Heart right ventricle (tissue), 16 donors: Measurements from ENCODE around the gene UTP15. TPM values are rescaled to one million over a fixed set of nuclear protein-coding genes. Genes with fewer than 3 reads are reported as not detected.

Source experiments
- ATAC-seq, 8 donors: fragments of 200-7000 bp; cut with Tn5 transposase; one replicate each; pipeline ENCODE4 v1.9.1; 2020; ENCODE audit warnings: mild to moderate bottlenecking in 8 of 8, moderate library complexity in 8 of 8, moderate number of reproducible peaks in 1 of 8
- DNase-seq, 2 donors: peaks; one replicate each; pipeline ENCODE4 v3.0.0-alpha.2; 2020
- H3K27ac ChIP-seq, 10 donors: fragments of 200-600 bp; sonication (generic) in 2 of 10; one replicate each; pipeline versions ENCODE4 v1.5.0 to v1.8.0; 2020 to 2022; ENCODE audit warnings: mild to moderate bottlenecking in 3 of 10
- H3K27me3 ChIP-seq, 7 donors: fragments of 200-600 bp; one replicate each; pipeline ENCODE4 v1.8.0; 2021 to 2022; ENCODE audit warnings: mild to moderate bottlenecking in 2 of 7
- H3K36me3 ChIP-seq, 9 donors: fragments of 200-600 bp; sonication (generic) in 1 of 9; one replicate each; pipeline versions ENCODE4 v1.5.0 to v1.8.0; 2020 to 2022; ENCODE audit warnings: mild to moderate bottlenecking in 2 of 9
- H3K4me1 ChIP-seq, 9 donors: fragments of 200-600 bp; sonication (generic) in 1 of 9; one replicate each; pipeline versions ENCODE4 v1.5.0 to v1.8.0; 2020 to 2022; ENCODE audit warnings: mild to moderate bottlenecking in 4 of 9
- H3K4me3 ChIP-seq, 10 donors: fragments of 200-600 bp; sonication (generic) in 2 of 10; one replicate each; pipeline versions ENCODE4 v1.5.0 to v1.8.0; 2020 to 2022; ENCODE audit warnings: mild to moderate bottlenecking in 7 of 10, moderate library complexity in 2 of 10
- H3K9me3 ChIP-seq, 11 donors: fragments of 200-600 bp in 10 of 11; sonication (generic) in 2 of 11; one replicate each; pipeline versions ENCODE4 v1.5.0 to v1.8.0; 2013 to 2022; ENCODE audit warnings: mild to moderate bottlenecking in 2 of 11, control low read depth in 1 of 11, moderate library complexity in 1 of 11
- WGBS, 2 donors: extraction: QIAGEN DNeasy Blood & Tissue Kit; methylation state at CpG; one replicate each; pipeline ENCODE4 v1.1.7; 2013; ENCODE audit warnings: inconsistent platforms in 1 of 2; 5-methylcytosine and 5-hydroxymethylcytosine counted together
- intact Hi-C, 10 donors: fragments of 100-400 bp; cut with DNase I; formaldehyde crosslinking; loops; one replicate each; pipeline versions ENCODE4 v1.11.1 to v1.14.2; 2022
- polyA plus RNA-seq, 2 donors: library from polyadenylated mRNA; stranded (reverse); fragments of 200-250 nt; gene quantifications; one replicate each; pipeline ENCODE4 v1.2.3, GENCODE V29; 2013
- total RNA-seq, 10 donors: library from RNA; stranded (reverse); fragmentation: NEBNext Ultra II Directional in 3 of 10; extraction: Animal tissue kit (Norgen Biotek cat#: 25700) in 3 of 10; gene quantifications; one replicate each; pipeline versions ENCODE4 v1.2.1 to v1.2.4, GENCODE V29; 2021 to 2023
- TF ChIP-seq, protein P1 (sequence below), 9 donors: fragments of 200-600 bp; sonication (generic) in 2 of 9; IDR thresholded peaks; one replicate each; pipeline versions ENCODE4 v1.5.0 to v1.8.0; 2021 to 2022; ENCODE audit warnings: antibody characterized with exemption in 9 of 9, mild to moderate bottlenecking in 5 of 9, moderate library complexity in 1 of 9
- donor health status: Arrhythmogenic right ventricular cardiomyopathy.
- donor health status: ischemic (EF 13 %, LVEDD 7.1; RV severe dilation, severe dysfunction).
- donor health status: healthy with polysubstance abuse.
- donor health status: DM: no; HTN: yes; CAD: no.
- donor health status: DM: no; HTN: no; CAD: no.
- donor health status: ischemic (EF 25% LVEDD 6.9; RV normal size, moderate dysfunction).
- donor health status: ischemic (EF 25% LVEDD 5.7; RV mildly dilated, moderate dysfunction).
- donor health status: healthy.
- donor health status: DM: yes; HTN: yes; CAD: no.
- donor health status: Ischemic cardiomyopathy.
- donor health status: ischemic (EF 35%, LVEDD 5.7; RV mildly dilated, moderate dysfunction).
- donor health status: nonischemic (EF 11% LVEDD 7.7; RV severe dilation, severe dysfunction).
- donor health status: DM: yes; HTN: yes; CAD: no.
- donor health status: PGD.
- donor health status: ischemic (EF 29% LVEDD 5.4; RV normal size, mild dysfunction).
- donor health status: nonischemic (EF 23%, LVEDD 6.1; RV moderate dilation, normal function).

UTP15 gene
- total and polyA plus RNA-seq, 12 donors, result 2.6 to 15.0 (median 10.2) TPM

DNA sequence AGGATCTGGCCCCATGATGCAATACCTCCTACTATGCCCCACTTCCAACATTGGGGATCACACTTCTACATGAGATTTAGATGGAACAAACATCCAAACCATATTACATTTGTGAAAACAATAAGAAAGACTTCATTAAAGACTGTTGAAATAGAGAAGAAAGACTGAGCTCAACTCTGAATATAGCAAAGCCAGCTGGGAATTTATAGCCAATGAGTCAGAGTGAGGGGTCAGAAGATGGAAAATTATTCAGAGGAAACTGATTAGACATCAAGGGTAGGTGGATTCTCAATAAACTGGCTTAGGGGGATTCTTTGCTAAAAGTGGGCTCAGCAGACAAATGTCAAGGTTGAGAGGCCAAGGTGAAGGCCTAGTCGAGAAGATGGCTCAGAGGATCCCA, 41.7 kb upstream of the UTP15 start:
- peaks cover 0 to 10% (median 0%) of the 10 kb centered on the region in 7 donors for H3K27me3 ChIP-seq
- no peak overlapping the region for H3K27ac ChIP-seq
- TF ChIP-seq, protein P1, sequence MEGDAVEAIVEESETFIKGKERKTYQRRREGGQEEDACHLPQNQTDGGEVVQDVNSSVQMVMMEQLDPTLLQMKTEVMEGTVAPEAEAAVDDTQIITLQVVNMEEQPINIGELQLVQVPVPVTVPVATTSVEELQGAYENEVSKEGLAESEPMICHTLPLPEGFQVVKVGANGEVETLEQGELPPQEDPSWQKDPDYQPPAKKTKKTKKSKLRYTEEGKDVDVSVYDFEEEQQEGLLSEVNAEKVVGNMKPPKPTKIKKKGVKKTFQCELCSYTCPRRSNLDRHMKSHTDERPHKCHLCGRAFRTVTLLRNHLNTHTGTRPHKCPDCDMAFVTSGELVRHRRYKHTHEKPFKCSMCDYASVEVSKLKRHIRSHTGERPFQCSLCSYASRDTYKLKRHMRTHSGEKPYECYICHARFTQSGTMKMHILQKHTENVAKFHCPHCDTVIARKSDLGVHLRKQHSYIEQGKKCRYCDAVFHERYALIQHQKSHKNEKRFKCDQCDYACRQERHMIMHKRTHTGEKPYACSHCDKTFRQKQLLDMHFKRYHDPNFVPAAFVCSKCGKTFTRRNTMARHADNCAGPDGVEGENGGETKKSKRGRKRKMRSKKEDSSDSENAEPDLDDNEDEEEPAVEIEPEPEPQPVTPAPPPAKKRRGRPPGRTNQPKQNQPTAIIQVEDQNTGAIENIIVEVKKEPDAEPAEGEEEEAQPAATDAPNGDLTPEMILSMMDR (IDR thresholded peaks at IDR 0.05), result no peak
- H3K4me1 ChIP-seq, result no peaks in the 10 kb centered on the region
- ATAC-seq (no peak), DNase-seq (no peak)
- H3K4me3 ChIP-seq, result no peak overlapping the region
- intact Hi-C loops, result no loop called here
- H3K9me3 ChIP-seq, result no peaks in the 10 kb centered on the region
- WGBS, 2 donors, result 88 to 94% methylated on average over 1 of the region's 1 CpG
- H3K36me3 ChIP-seq, result no peaks in the 10 kb centered on the region

DNA sequence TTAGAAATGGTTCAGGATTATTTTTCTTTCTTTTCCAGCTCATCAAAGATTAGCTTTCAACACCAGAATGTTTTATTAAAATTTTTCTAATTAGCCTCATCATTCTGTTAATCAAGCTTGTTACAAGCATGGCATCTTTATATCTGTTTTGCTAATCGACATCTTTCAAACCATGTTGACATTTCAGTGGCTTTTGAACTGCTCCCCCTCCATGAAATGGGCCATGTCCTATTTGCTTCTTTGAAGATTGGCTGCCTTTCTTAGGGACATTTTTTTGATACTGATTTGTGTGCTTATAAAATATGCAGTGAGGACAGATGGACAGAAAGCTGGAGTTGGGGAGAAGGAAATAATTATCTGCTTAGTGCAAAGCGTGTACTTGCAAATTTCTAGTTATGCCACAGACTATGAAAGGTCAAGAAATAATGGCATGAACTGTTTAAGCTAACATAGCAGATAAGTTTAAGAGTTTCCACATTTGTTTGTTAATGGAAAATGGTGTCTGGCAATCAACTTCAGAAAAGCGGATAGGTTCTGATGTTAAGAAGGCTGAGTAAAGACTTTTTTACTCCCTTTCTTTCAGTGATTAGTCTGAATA, 39.8 kb upstream of the UTP15 start:
- Histone ChIP-seq H3K36me3 (no peaks in the 10 kb centered on the region), H3K27me3 (peaks cover 0 to 7% (median 0%) of the 10 kb centered on the region in 7 donors), H3K4me1 (no peaks in the 10 kb centered on the region), H3K27ac (no peak overlapping the region), H3K4me3 (no peak overlapping the region), H3K9me3 (no peaks in the 10 kb centered on the region)
- 76 to 81% methylated on average over 3 of the region's 3 CpGs for WGBS, 2 donors
- TF ChIP-seq, protein P1 (IDR thresholded peaks at IDR 0.05), result no peak
- DNase-seq (no peak), ATAC-seq (no peak)
- intact Hi-C loops, result no loop called here

DNA sequence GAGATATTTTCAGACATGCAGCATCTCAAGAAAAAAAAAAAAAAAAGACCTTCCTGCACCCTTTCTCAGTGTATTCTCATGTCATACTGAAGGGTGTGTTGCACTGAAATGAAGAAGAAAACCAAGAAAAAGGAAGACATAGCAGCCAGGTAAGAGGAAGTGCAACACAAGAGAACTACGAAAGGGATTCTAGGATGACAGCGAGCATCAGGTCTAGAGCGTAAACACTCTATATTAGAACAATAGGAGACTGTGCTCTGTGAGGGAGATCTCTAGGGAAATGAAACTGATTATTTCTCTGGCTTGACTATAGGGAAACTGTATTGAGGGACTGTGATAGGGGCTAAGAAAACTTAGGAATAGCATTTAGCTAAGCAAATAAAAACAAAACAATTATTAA, 37.3 kb upstream of the UTP15 start:
- H3K4me3 ChIP-seq, result no peak overlapping the region
- intact Hi-C loops, result no loop called here
- 38 to 40% methylated on average over 3 of the region's 3 CpGs for WGBS, 2 donors
- H3K27me3 ChIP-seq, result peaks cover 0 to 9% (median 5%) of the 10 kb centered on the region in 7 donors
- ATAC-seq (no peak), DNase-seq (no peak)
- H3K4me1 ChIP-seq, result no peaks in the 10 kb centered on the region
- TF ChIP-seq, protein P1 (IDR thresholded peaks at IDR 0.05), result no peak
- H3K9me3 ChIP-seq, result no peaks in the 10 kb centered on the region
- H3K36me3 ChIP-seq, result no peaks in the 10 kb centered on the region
- no peak overlapping the region for H3K27ac ChIP-seq

DNA sequence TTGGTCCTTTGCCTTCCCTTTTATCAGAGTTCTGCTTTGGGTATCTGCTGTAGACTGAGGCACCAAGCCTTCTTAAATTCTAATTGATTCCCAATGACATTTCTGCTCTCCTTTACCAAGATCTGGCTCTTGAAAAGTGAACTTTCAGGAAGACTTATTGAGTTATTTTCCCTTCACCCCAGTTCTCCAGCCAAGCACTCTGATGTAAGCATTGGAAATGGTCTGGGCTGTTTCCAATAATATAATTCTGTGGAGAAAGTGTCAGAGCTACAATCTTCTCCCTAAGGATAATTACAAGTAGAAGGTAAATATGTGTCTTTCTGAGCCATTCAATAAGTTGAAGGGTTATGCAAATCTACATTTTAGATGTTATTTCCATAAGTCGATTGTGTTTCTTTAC, 36.5 kb upstream of the UTP15 start:
- Histone ChIP-seq H3K4me3 (no peak overlapping the region), H3K9me3 (no peaks in the 10 kb centered on the region), H3K27ac (no peak overlapping the region), H3K36me3 (no peaks in the 10 kb centered on the region), H3K4me1 (no peaks in the 10 kb centered on the region), H3K27me3 (peaks cover 0 to 15% (median 5%) of the 10 kb centered on the region in 7 donors)
- intact Hi-C loops, result no loop called here
- ATAC-seq (no peak), DNase-seq (no peak)
- 83 to 90% methylated on average over 1 of the region's 1 CpG for WGBS, 2 donors
- TF ChIP-seq, protein P1 (IDR thresholded peaks at IDR 0.05), result no peak
